Stomach (tissue), 9 donors: Measurements from ENCODE around the gene COL6A1. TPM values are rescaled to one million over a fixed set of nuclear protein-coding genes. Genes with fewer than 3 reads are reported as not detected.

Experiments
- DNase-seq, 2 donors: peaks; one replicate each; pipeline versions ENCODE4 v3.0.0 to v3.0.0-alpha.2; 2013 to 2019
- H3K27ac ChIP-seq, 5 donors: fragments of 200-600 bp in 4 of 5; sonication (generic) in 4 of 5; one replicate each; pipeline ENCODE4 v1.5.1; 2013 to 2019; ENCODE audit warnings: mild to moderate bottlenecking in 1 of 5, moderate library complexity in 1 of 5
- H3K27me3 ChIP-seq, 3 donors: fragments of 200-600 bp; sonication (generic); one replicate each; pipeline ENCODE4 v1.5.1; 2017 to 2019; ENCODE audit warnings: mixed run types in 1 of 3
- H3K36me3 ChIP-seq, 4 donors: fragments of 200-600 bp; sonication (generic); 1 replicate in 3 of 4; 2 replicates in 1 of 4; pipeline ENCODE4 v1.5.1; 2016 to 2019
- H3K4me1 ChIP-seq, 4 donors: fragments of 200-600 bp; sonication (generic); one replicate each; pipeline ENCODE4 v1.5.1; 2016 to 2019
- H3K4me3 ChIP-seq, 4 donors: fragments of 200-600 bp; sonication (generic) in 3 of 4; one replicate each; pipeline ENCODE4 v1.5.1; 2016 to 2019; ENCODE audit warnings: mild to moderate bottlenecking in 1 of 4
- H3K9me3 ChIP-seq, 4 donors: fragments of 200-600 bp; sonication (generic); one replicate each; pipeline ENCODE4 v1.5.1; 2016 to 2019
- CTCF ChIP-seq, 7 experiments: fragments of 450-650 bp in 4 of 7; fragments of 200-600 bp in 3 of 7; sonication (generic) in 3 of 7; IDR thresholded peaks; one replicate each; pipeline ENCODE4 v1.5.1; 2016 to 2019; ENCODE audit warnings: antibody characterized with exemption in 7 of 7, control low read depth in 2 of 7, mild to moderate bottlenecking in 1 of 7
- EP300 ChIP-seq: sonication (generic); formaldehyde crosslinking; IDR thresholded peaks from one replicate; pipeline ENCODE4 v1.6.1; 2017; ENCODE audit warnings: antibody characterized with exemption
- POLR2A ChIP-seq, 4 donors: fragments of 450-650 bp; IDR thresholded peaks; one replicate each; pipeline ENCODE4 v1.6.1; 2016; ENCODE audit warnings: antibody characterized with exemption in 4 of 4, control low read depth in 2 of 4, mild to moderate bottlenecking in 1 of 4, moderate library complexity in 1 of 4
- POLR2AphosphoS5 ChIP-seq, 3 donors: sonication (generic); formaldehyde crosslinking; IDR thresholded peaks; one replicate each; pipeline ENCODE4 v1.6.1; 2016; ENCODE audit warnings: antibody characterized with exemption in 3 of 3
- WGBS, 5 donors: extraction: QIAGEN DNeasy Blood & Tissue Kit in 3 of 5; methylation state at CpG; one replicate each; pipeline versions ENCODE4 v1.1.5 to v1.1.7; 2013 to 2018; 5-methylcytosine and 5-hydroxymethylcytosine counted together
- intact Hi-C: fragments of 100-400 bp; cut with DNase I; formaldehyde crosslinking; loops from one replicate; pipeline ENCODE4 v1.15.1; 2023; ENCODE audit warnings: low total_unique reads
- polyA plus RNA-seq, 3 donors: library from polyadenylated mRNA; stranded (reverse); fragments of 200-250 nt; gene quantifications; one replicate each; pipeline ENCODE4 v1.2.3, GENCODE V29; 2013
- total RNA-seq, 5 donors: library from RNA; depleted of rRNA; stranded (reverse); fragments of >200 nt; gene quantifications; one replicate each; pipeline versions ENCODE4 v1.1.0 to v1.2.3, GENCODE V29; 2014 to 2016
- donor health status: healthy with polysubstance abuse.
- donor health status: Bipolar disorder and iron deficiency.
- donor health status: healthy.

The COL6A1 gene
- total and polyA plus RNA-seq, 8 donors: 63.2 to 756 (median 254) TPM

GRCh38 chr21:46022551-46023525 lies 41.3 kb downstream of the COL6A1 start:
- peaks cover 0 to 49% (median 13%) of the 10 kb centered on the region in 4 donors for H3K4me1 ChIP-seq
- no peaks in the 10 kb centered on the region for H3K9me3 ChIP-seq
- intact Hi-C loops: no loop called here
- H3K36me3 ChIP-seq: no peaks in the 10 kb centered on the region
- WGBS, 5 donors: 84 to 91% (median 89%) methylated on average over 25 to 36 of the region's 36 CpGs
- peak overlapping the region; percentile 14 to 82 (median 68) for H3K27ac ChIP-seq
- TF ChIP-seq CTCF (IDR thresholded peaks at IDR 0.05) (no peak), POLR2AphosphoS5 (IDR thresholded peaks at IDR 0.05) (no peak), POLR2A (IDR thresholded peaks at IDR 0.05) (no peak), EP300 (no peak)
- H3K27me3 ChIP-seq: peaks cover 0 to 10% (median 4%) of the 10 kb centered on the region in 3 donors
- DNase-seq: peak in 1 of 2 donors; percentile 7
- H3K4me3 ChIP-seq: no peak overlapping the region

- Histone ChIP-seq H3K4me1 (peaks cover 0 to 55% (median 14%) of the 10 kb centered on the region in 4 donors), H3K27me3 (peaks cover 0 to 9% (median 4%) of the 10 kb centered on the region in 3 donors), H3K27ac (peak overlapping the region in 3 of 5 donors; percentile 61 to 82 (median 68)), H3K4me3 (no peak overlapping the region), H3K36me3 (no peaks in the 10 kb centered on the region), H3K9me3 (no peaks in the 10 kb centered on the region)
- TF ChIP-seq CTCF (IDR thresholded peaks at IDR 0.05) (no peak), POLR2AphosphoS5 (IDR thresholded peaks at IDR 0.05) (no peak), EP300 (no peak), POLR2A (IDR thresholded peaks at IDR 0.05) (no peak)
- 81 to 89% (median 85%) methylated on average over 8 of the region's 8 CpGs for WGBS, 5 donors
- intact Hi-C loops: no loop called here
- DNase-seq: peak in 1 of 2 donors; percentile 42
These were observed 42.0 kb downstream of the COL6A1 start for GRCh38 chr21:46023555-46023954.

DNA sequence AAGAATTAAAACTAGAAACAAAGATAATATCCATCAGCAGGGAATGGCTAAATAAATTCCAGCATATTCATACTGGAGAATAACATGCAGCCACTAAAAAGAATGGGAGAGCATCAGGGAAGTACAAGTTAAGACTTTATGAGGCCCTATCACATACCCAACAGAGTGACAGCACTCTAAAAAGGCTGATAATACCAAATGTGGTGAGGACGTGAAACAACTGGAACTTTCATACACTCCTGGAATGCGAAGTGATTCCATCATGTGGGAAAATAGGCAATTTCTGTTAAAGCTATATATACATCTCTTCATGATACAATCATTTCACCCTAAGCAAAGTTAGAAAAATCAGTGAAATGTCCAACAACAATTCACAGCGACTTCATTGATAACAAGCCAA lies 42.6 kb downstream of the COL6A1 start:
- H3K4me1 ChIP-seq: peaks cover 0 to 60% (median 14%) of the 10 kb centered on the region in 4 donors
- WGBS, 5 donors: 68 to 86% (median 80%) methylated on average over 3 of the region's 3 CpGs
- no peak overlapping the region for H3K4me3 ChIP-seq
- intact Hi-C loops: no loop called here
- TF ChIP-seq POLR2AphosphoS5 (IDR thresholded peaks at IDR 0.05) (no peak), CTCF (IDR thresholded peaks at IDR 0.05) (no peak), POLR2A (IDR thresholded peaks at IDR 0.05) (no peak), EP300 (no peak)
- H3K27me3 ChIP-seq: peaks cover 0 to 9% (median 4%) of the 10 kb centered on the region in 3 donors
- H3K9me3 ChIP-seq: peaks cover 0 to 2% (median 0%) of the 10 kb centered on the region in 4 donors
- no peak for DNase-seq
- H3K27ac ChIP-seq: peak overlapping the region in 2 of 5 donors; percentile 68 to 82
- H3K36me3 ChIP-seq: no peaks in the 10 kb centered on the region

- WGBS, 5 donors: 19 to 41% (median 34%) methylated on average over 2 of the region's 2 CpGs
- H3K4me1 ChIP-seq: peaks cover 0 to 60% (median 14%) of the 10 kb centered on the region in 4 donors
- H3K27me3 ChIP-seq: peaks cover 0 to 9% (median 4%) of the 10 kb centered on the region in 3 donors
- DNase-seq: peak in 1 of 2 donors; percentile 48
- no peak overlapping the region for H3K4me3 ChIP-seq
- H3K36me3 ChIP-seq: no peaks in the 10 kb centered on the region
- TF ChIP-seq EP300 (no peak), CTCF (IDR thresholded peaks at IDR 0.05) (no peak), POLR2AphosphoS5 (IDR thresholded peaks at IDR 0.05) (no peak), POLR2A (IDR thresholded peaks at IDR 0.05) (no peak)
- intact Hi-C loops: no loop called here
- peaks cover 0 to 12% (median 5%) of the 10 kb centered on the region in 4 donors for H3K9me3 ChIP-seq
- H3K27ac ChIP-seq: peak overlapping the region; percentile 55 to 82 (median 68)
These were observed 43.7 kb downstream of the COL6A1 start for GRCh38 chr21:46025113-46025770.
